Muscle of back (tissue), 11 donors: ENCODE results near the gene RBMS1. TPM values are rescaled to one million over a fixed set of nuclear protein-coding genes. Genes with fewer than 3 reads are reported as not detected.
A peak's percentile ranks its signal among the peaks of the same experiment; 100 is the strongest.
"Not testable (repeated sequence)": the region's sequence is repeated elsewhere in the genome, so short reads cannot be mapped to it uniquely, and the experiment has no call there.

ENCODE experiments used
- DNase-seq, 3 donors: peaks; one replicate each; pipeline versions ENCODE4 v3.0.0 to v3.0.0-alpha.2; 2013
- polyA plus RNA-seq, 10 donors: library from polyadenylated mRNA; unstranded; fragments of 120-200 nt; gene quantifications; one replicate each; pipeline ENCODE4 v1.2.1, GENCODE V29; 2013; ENCODE audit not compliant: insufficient read length in 10 of 10

Gene RBMS1
- polyA plus RNA-seq, 10 donors: 51.2 to 87.9 (median 69.7) TPM

- DNase-seq: no peak
Measured at GRCh38 chr2:160437273-160437672, 56.3 kb downstream of the RBMS1 start.

DNA sequence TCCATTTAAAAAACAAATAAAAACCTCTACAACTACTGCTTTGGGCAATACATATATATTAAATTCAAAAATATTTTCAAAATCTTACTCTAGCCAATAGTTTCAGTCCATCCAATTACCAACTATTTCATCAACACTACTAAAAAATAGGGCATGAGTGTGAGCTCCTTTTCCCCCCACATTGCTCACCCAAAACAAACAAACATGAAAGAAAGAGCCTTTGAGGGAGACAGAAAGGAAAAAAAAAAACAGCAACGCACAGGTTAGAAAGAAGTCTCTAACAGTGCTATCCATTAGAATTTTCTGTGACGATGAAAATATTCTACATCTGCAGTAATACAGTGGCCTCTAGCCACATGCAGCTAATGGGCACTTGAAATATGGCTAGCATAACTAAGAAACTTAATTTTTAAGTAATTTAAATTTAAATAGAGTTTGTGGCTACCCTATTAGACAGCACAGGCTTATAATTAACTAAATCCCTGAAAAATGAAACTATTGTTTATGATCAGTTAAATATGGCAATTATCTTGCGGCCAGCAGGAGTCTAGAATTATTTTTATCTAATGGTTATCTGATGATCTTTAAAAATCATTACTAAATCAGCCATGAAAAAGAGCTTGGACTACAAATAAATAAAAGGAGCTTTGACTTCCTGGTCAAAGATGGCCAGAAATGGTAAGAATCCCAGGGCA lies 59.2 kb downstream of the RBMS1 start:
- no peak for DNase-seq

GRCh38 chr2:160433466-160434140 lies 60.0 kb downstream of the RBMS1 start:
- no peak for DNase-seq

DNA sequence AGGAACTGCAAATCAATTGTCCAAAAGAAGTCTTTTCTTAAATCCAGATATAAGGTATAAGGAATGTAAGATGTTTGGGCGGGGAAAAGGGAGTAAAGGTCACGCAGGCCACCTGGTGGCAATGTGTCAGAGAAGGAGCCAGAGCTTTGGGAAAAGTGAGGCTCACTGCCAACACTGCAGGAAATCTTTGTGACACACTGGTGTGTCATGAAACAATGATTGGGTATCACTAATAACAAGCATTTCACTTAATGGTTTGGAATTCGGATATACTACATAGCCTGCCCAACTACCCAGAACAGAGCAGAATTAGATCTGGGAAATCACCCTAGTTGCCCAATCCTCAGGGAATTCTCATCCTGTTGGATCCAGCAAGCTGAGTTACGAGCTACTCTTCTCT lies 61.0 kb downstream of the RBMS1 start:
- no peak for DNase-seq

DNA sequence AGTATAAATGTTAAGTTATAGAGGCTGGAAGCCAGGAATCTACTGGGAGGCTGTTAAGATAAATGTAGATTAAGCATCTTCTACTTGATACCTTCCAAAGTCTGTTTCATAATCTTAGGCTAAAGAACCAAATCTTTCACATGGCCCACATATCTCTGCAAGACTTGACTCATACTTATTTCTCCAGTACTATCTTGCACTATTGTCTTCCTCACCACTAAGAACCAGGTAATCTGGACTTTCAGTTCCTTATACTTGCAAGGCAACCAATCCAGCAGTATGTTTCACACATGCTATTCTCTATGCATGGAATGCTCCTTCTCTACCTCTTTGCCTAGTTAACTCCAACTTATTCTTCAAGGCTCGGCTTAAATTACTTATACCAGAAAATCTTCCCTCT lies 62.2 kb downstream of the RBMS1 start:
- DNase-seq: no peak

GRCh38 chr2:160430001-160430344 lies 63.6 kb downstream of the RBMS1 start:
- no peak for DNase-seq

GRCh38 chr2:160429248-160430000 lies 64.2 kb downstream of the RBMS1 start:
- peak in 2 of 3 donors; percentile 62 to 80 for DNase-seq

- no peak for DNase-seq
Measured at GRCh38 chr2:160428405-160428763, 65.2 kb downstream of the RBMS1 start.

GRCh38 chr2:160427629-160428404 lies 65.8 kb downstream of the RBMS1 start:
- DNase-seq: peak; percentile 69 to 85 (median 70)

DNA sequence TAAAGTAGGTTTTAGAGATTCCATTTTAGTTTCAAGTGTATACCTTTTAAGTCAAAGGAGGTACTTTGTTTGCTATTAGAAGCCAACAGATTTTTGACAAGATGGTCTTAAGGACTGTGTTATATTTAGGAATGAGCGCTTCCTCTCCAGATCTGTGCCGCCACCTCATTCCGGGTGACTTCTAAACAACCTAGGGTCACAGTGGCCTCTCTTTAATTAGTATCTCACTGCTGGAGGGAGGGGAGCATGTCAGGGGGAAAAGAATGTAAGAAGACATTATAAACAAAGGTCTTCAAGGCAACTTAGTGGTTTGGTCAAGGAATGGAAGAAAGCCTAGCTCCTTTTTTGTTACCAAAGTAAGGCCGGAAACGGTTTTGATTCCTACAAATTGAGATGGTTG lies 67.0 kb downstream of the RBMS1 start:
- no peak for DNase-seq

DNA sequence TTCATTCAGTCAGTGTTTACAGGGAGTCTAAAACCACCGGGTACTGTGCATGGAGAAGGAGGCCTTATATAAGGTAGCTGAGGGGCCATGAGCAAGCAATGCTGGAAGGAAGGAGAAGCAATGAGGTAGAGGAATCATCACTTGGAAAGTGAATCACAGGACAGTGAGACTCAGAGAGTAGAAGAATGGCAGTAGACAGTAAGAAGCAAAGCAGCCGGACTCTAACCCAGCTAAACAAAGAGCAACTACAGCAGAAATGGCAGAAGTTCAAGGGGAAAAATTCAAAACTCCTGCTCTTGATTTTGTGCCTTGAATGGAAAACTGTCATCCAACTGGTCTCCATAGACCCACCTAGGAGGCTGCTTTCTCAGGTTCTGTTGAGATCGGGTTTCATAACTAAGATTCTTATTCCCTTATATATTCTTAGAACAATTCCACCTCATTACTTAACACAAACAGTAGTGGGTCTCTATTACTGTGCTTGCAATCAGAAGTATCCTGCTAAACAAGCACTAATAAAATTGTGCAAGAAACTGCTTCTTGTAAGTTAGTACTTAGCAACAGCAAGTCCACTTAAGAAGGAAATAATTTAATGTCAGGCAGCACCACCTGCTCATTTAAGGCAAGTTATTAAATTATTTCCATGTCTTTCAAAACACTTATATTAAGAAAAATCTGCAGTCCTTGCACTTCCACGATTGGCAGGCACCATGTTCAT lies 68.0 kb downstream of the RBMS1 start:
- DNase-seq: peak in 2 of 3 donors; percentile 58 to 75

GRCh38 chr2:160423126-160423525 lies 70.5 kb downstream of the RBMS1 start:
- DNase-seq: peak in 2 of 3 donors; percentile 53 to 66

- not testable (repeated sequence) for DNase-seq
Measured at GRCh38 chr2:160421646-160422501, 71.7 kb downstream of the RBMS1 start.

DNA sequence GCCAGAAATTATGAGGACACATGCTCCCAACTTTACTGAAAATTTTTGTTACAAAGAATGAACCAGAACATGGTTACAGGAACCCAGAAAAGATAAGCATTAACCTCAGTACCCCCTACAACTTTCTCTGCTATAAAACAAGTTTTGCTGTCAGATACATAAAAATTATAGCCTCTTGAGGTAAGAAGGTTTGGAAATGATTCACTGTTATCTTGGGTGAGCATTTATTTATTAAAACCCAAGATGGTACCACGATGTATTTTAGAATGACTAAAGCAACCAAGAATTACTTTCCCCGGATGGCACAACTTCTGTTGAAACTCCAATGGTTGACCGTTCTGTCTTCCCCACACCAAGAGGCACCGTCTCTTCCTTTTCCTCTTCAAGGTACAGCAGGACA lies 72.9 kb downstream of the RBMS1 start:
- DNase-seq: no peak

GRCh38 chr2:160419776-160420505 lies 73.7 kb downstream of the RBMS1 start:
- peak in 2 of 3 donors; percentile 64 to 76 for DNase-seq

- DNase-seq: no peak
Measured at GRCh38 chr2:160418853-160419252, 74.8 kb downstream of the RBMS1 start.

- no peak for DNase-seq
Measured at GRCh38 chr2:160418398-160418765, 75.2 kb downstream of the RBMS1 start.

GRCh38 chr2:160417745-160418397 lies 75.7 kb downstream of the RBMS1 start:
- peak in 1 of 3 donors; percentile 67 for DNase-seq

DNA sequence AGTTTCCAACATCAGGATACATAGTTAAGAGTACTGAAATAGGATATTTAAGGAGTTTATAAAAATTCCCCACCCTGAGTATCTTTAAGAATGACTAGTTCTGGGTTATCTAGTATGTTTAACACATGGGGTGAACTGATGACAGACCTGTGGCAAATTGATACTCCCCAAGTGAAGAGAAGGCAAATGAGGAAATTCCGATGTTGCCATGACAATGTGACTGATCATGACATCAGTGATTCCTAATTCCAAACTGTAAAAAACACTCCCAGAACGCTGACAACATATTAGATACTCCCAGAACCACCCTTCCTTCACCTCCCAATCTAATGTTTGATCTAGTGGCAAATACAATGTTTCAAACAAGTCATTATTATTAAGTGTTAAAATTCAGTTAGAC lies 77.6 kb downstream of the RBMS1 start:
- DNase-seq: no peak
